Fibroblast of the aortic adventitia (primary cell): ENCODE measurements around the gene NT5DC1. TPM values are rescaled to one million over a fixed set of nuclear protein-coding genes. Genes with fewer than 3 reads are reported as not detected.

Experiments used
- DNase-seq: peaks from one replicate; pipeline ENCODE4 v3.0.0-alpha.2; 2010; ENCODE audit warnings: low read depth
- H3K4me3 ChIP-seq: 2 replicates; pipeline ENCODE4 v1.5.1; 2011; ENCODE audit warnings: low read depth, mild to moderate bottlenecking, control low read depth, low read length, moderate library complexity
- CTCF ChIP-seq: IDR thresholded peaks from 2 replicates; pipeline ENCODE4 v1.5.1; 2011; ENCODE audit warnings: mild to moderate bottlenecking, low read length, control low read depth, inconsistent platforms; ENCODE audit not compliant: insufficient read depth
- total RNA-seq: library from RNA; depleted of rRNA; stranded (reverse); fragments of >200 nt; gene quantifications from 2 replicates; pipeline ENCODE4 v1.2.3, GENCODE V29; 2012; ENCODE audit warnings: low replicate concordance

The NT5DC1 gene
- total RNA-seq, 1 donor: 7.2 TPM

GRCh38 chr6:116271149-116271708 lies 170.6 kb downstream of the NT5DC1 start:
- TF ChIP-seq CTCF: no peak
- DNase-seq: no peak
- no peak overlapping the region for H3K4me3 ChIP-seq

DNA sequence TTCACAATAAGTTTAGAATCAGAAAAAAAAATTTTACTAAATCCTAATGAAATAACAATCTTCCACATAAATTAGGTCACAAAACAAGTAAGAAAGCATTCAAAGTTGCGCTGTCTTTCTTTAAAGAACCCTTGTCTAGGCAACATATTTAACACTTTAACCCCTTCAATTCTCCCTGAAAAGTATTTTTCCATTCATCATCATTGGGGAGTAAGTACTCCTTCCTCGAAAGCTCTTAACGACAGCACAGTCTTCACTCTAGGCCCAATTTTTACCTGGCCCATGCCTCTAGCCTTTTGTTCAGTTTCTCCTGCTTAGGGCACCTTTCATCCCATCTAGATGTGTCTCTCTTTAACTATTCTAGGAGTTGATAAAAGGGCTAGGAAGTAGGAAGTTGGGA lies 176.5 kb downstream of the NT5DC1 start:
- DNase-seq: no peak
- no peak for TF ChIP-seq CTCF
- peak overlapping the region; percentile 92 for H3K4me3 ChIP-seq

- no peak for TF ChIP-seq CTCF
- H3K4me3 ChIP-seq: peak overlapping the region; percentile 92
These were observed 177.8 kb downstream of the NT5DC1 start for GRCh38 chr6:116278481-116278829.

DNA sequence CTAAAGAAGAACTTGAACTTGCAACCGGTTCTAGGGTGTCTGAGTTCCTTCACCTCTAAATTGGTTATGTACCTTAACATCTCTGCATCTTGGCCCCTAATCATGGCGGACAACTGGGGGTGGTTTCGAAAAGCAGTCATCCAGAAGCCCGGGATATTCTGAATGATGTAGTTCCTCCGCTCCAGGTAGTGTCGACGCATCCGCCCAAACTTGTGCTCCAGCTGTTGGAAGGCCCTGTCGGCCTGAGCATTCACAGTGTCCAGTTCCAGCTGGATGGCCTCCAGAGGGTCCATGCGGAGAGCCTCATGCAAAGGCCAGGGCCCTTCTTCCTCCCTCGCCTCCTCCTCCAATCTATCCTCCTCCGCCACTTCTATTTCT lies 178.2 kb downstream of the NT5DC1 start:
- peak; percentile 59 for DNase-seq
- TF ChIP-seq CTCF: no peak
- peak overlapping the region; percentile 92 for H3K4me3 ChIP-seq

More at GRCh38 chr6:116278481-116278829, 177.8 kb downstream of the NT5DC1 start:
- no peak for DNase-seq

DNA sequence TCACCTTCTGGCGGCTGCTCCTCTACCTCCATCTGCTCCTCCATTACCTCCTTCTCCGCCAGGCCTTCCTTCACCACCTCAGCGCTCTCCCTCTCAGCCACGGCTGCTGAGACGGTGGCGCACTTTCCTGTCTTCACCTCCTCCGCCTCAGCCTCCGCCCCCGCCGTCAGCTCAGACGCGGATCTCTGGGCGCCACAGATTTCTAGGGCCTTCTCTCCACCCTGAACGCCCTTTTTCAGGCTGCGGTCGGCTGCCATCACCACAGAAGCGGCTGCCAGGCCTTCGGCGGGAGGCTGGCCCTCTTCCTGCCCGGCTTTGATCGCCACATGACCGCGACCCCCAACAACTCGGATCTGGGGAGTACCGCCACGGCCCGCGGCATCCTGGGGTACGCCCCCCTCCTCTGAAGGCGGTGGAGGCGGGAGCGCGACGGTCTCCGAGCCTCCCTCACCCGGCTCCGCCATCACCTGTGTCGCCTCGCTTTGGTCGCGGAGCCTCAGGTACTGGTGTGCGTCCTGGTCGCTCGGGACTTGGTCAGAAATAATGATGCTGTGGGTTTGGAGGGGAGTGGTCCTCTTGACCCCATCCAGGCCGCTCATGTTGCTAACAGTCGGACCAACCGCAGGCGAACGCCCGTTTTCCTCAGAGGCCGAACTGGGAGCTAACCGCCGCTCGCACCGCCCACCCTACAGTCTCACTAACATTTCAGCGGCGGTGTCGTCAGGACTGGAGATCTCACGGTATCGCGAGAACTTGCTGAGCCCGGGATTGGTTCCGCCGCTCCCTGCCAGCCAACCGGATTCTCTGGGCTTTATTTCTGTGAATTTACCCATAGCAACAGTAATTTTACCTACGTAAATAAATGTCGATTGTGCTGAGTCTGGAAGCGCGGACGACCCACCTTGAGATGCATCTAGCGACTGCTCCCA lies 178.8 kb downstream of the NT5DC1 start, which contains the start of gene TSPYL1:
TSS of gene TSPYL1 (minus strand) at position 699 of the 929 bp plus-strand sequence. CDS start at position 599, 100 bp downstream.
- no peak for TF ChIP-seq CTCF
- peak; percentile 98 for DNase-seq
- peak within 1 kb of the TSS; percentile 92 for H3K4me3 ChIP-seq

GRCh38 chr6:116280161-116280932 lies 179.7 kb downstream of the NT5DC1 start:
- peak; percentile 39 for DNase-seq
- peak overlapping the region; percentile 92 for H3K4me3 ChIP-seq

More at GRCh38 chr6:116280161-116280932, 179.7 kb downstream of the NT5DC1 start:
- TF ChIP-seq CTCF: no peak
